ENCODE data around the gene TOR3A.
A peak's percentile ranks its signal among the peaks of the same experiment; 100 is the strongest.
"Not testable (repeated sequence)": the region's sequence is repeated elsewhere in the genome, so short reads cannot be mapped to it uniquely, and the experiment has no call there.

Gene TOR3A, protein sequence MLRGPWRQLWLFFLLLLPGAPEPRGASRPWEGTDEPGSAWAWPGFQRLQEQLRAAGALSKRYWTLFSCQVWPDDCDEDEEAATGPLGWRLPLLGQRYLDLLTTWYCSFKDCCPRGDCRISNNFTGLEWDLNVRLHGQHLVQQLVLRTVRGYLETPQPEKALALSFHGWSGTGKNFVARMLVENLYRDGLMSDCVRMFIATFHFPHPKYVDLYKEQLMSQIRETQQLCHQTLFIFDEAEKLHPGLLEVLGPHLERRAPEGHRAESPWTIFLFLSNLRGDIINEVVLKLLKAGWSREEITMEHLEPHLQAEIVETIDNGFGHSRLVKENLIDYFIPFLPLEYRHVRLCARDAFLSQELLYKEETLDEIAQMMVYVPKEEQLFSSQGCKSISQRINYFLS

GRCh38 chr1:179081687-179082332, at the start of gene TOR3A:
Gene TOR3A (plus strand): TSS chr1:179082070. CDS start chr1:179082129, 59 bp downstream.
- DNase-seq = peak; percentile 85

- DNase-seq = peak; percentile 41
Observed at GRCh38 chr1:179034720-179035119, 47.1 kb upstream of the TOR3A start.

DNA sequence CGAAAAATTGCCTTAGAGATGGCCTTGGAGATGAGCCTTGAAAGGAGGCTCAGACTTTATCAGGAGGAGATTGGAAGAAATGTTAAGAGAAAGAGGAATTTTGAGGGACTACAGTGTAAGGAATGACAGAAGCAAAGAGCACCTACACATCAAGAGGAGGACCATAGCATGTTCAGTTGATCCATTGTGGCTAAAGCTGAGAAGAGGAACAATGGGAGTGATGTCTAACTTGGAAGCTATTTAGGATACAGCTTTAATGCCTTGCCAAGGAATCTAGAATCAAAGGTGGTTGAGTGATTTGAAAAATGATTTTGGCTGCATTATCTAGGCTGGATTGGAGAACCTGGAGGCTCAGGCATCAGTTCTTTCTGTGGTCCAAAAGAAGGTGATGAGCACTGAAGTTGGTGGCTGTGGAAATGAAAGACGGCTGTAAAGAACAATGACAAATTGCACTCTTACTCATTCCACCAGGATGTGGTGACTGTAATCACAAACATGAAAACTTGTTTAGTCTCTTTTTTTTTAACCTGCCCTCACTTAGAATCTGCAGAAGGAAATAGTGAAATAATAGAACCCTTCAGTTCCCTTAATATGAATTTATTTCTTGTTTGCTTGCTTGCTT, 44.9 kb upstream of the TOR3A start:
- DNase-seq = peak; percentile 67

DNA sequence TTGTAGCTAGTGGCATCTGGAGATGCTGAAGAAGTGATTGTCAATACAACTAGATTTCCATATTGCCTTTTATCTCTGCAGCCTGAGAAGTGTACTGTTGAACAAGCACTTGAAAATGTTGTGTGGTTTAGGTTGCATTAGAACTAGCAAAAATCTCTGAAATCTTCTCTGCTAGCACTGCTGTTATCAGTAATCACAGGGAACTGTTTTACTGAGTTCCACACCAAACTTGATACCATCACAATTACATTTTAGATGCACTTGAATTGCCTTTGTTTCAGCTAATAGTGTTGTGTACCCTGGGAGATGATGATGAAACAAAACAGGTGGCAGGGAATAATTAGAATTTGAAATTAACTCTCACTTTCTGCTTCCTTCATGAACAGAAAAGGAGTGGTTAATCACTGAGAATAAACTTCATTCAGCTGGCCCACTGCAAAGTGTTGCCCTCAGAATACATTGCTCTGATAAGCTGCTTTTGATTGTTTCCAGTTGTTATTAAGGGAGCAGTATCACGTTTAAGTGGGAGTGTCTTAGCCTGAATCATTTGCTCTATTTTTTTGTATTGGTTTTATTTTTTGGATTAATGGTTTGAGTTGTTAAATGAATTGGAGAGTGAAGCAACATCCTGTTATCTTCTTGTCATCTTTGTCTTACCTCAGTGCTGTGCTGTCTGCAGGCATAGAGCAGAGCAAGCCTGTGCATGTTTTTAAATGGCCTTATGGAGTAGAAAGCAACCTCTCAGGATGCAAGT, 43.2 kb upstream of the TOR3A start:
- no peak for DNase-seq

DNA sequence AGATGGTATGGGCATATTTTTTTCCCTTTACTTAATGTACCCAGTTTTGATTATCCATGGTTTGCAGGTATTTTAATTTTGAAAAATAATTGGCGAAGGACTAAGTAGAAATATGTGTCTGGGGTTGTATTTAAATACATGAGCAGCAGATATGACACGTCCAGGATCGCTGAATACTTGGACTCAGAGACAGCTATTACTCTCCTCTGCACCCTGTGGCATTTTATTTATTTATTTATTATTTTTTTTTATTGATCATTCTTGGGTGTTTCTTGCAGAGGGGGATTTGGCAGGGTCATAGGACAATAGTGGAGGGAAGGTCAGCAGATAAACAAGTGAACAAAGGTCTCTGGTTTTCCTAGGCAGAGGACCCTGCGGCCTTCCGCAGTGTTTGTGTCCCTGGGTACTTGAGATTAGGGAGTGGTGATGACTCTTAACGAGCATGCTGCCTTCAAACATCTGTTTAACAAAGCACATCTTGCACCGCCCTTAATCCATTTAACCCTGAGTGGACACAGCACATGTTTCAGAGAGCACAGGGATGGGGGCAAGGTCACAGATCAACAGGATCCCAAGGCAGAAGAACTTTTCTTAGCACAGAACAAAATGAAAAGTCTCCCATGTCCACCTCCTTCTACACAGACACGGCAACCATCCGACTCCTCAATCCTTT, 42.2 kb upstream of the TOR3A start:
- not testable (repeated sequence) for DNase-seq

GRCh38 chr1:179040175-179040551, 41.7 kb upstream of the TOR3A start:
- DNase-seq = not testable (repeated sequence)

- no peak for DNase-seq
Observed at GRCh38 chr1:179042087-179042486, 39.8 kb upstream of the TOR3A start.

DNA sequence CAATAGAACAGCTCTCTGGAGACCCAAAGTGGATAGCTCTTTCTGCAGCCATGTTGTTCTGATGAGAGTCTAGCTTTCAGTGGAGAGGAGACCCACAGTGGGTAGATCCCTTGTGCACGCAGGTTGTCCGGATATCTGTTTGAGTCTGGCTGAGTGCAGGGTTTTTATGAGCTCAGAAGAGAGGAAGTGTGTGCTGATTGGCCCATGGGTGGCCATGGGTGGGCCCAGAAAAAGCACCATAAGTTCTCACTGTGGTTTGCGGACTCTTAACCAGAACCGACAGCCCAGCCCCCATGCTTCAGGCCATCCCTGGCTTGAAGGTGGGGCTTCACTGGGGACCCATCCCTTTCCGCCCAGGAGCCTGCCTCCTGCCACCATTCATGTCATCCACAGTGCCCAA, 39.2 kb upstream of the TOR3A start:
- DNase-seq = no peak

DNA sequence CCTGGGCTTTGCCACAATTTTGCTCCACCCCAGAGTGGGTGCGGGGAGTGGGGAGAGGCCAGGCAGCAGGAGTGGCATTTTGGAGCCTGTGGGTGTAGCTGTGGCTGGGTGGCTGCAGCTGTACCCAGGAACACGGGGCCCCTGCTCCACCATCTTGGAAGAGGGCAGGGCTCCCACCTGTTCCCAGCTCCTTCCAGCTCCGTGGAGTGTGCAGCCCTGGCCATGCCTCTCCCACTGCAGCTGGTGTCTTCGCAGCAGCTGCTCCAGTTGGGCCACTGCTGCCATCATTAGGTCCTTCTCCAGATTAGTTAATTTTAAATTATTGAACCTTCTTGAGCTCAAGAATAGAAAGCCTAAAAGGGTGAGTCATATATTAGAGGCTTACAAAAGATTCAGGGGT, 38.6 kb upstream of the TOR3A start:
- DNase-seq = no peak

DNA sequence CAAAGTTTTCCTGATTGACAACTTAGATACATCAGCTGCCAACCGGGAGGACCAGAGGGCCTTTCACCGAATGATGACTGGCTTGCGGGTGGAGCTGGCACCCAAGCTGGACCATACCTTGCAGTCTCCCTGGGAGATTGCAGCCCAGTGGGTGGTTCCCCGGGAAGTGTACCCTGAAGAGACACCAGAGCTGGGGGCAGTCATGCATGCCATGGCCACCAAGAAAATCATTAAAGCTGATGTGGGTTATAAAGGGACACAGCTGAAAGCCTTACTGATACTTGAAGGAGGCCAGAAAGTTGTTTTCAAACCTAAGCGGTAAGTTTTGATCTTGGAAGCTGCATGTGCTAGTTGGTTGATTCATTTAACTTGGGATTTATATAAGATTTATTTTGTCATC, 38.0 kb upstream of the TOR3A start:
- DNase-seq = no peak

DNA sequence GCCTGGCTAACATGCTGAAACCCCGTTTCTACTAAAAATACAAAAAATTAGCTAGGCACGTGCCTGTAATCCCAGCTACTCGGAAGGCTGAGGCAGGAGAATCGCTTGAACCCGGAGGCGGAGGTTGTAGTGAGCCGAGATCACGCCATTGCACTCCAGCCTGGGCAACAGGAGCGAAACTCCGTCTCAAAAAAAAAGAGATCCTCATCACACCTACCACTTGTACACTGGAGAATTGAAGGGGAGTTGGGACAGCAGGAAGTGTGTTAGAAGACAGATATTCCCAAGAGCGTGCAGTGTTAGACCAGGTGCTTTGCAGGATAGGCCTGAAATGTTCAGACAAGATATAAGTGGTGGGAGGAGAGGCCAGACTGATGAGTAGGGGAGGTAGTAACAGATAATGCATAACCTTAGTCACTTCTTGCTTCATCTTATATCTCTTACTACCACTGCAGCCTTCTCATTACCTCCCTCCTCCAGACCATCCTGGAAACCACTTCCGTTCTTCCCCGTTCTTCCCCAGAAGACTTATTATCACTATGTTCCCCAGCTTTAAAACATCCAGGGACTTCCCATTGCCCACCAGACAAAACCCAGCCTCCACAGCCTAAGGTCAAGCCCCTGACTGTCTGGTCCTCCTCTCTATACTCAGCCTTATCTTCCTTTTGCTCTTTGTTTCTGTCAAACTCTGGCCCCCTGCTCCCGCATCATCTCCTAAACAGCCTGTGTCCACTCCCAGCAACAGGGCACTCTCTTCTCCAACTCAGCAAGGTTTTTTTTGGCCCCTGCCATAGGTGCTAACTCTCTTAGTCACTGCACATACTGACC, 34.8 kb upstream of the TOR3A start:
- DNase-seq = no peak

DNA sequence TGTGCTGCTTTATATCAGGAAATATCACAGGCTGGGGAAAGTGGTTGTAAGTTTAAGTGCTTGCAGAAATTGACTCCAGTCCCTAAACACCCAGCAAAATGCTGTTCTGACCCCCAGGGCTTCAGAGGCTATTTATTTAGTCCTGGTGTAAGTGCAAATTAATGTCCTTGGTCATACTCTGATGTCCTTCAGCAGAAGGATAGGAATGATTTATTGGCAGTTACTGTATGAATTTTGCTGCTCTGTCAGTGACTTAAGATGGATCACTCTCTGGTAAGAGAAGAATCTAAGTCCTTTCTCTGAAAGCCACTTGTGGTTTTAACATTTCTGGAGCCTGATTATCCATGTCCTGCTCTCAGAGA, 34.3 kb upstream of the TOR3A start:
- DNase-seq = peak; percentile 70

DNA sequence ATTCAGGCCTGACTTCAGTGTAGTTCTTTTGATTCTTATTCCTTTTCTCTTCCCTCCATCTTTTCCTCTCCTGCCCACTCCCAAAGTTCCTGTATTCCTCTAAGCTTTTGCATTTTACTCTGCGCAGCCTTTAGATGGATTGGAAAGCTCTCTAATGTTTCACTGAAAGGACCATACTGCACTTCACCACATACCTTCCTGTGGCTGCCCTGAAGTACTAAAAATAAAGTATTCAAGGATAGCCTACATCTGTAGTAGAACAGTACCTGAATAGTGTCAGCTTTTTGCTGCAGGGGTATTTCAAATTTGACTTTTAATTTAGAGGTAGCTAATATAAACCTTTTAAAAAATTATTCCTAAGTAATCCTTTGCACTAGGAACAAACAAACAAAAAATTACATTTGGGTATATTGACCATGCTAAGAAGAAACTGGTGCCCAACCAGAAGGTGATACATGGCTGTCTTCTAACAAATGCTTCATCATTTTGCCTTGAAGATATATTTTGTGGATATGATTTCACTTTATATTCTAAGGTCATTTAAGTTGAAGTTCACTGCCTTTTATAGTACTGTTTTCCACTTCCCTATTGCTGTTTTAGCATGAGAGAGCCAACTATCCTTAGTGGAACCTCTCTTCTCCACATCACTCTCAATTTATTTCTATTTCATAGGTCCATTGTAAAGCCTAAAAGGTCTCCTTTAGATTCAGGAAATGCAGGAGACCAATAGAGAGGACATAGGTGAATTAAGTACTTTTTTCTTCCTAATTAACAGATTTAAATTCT, 33.3 kb upstream of the TOR3A start:
- DNase-seq = no peak

- DNase-seq = no peak
Observed at GRCh38 chr1:179052776-179053175, 29.1 kb upstream of the TOR3A start.

DNA sequence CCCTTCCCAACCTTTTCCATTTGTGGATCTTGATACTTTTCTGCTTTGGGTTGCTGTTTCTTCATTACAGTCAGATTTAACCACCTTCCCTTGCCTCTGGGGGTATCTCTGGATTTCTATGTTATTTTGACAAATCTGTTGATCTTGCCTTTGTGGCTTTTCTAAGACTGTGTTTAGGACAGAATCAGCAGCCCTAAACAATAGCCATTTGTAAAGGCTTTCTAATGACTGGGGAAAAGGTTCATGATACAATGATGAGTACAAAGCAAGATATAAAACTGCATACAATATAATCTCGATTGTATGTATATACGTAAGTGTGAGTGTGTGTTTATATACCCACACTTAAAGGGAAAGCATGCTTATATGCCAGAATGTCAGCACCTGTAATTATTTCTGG, 28.4 kb upstream of the TOR3A start:
- DNase-seq = no peak

- peak; percentile 22 for DNase-seq
Observed at GRCh38 chr1:179055937-179056336, 25.9 kb upstream of the TOR3A start.

GRCh38 chr1:179058487-179059483, 23.1 kb upstream of the TOR3A start:
- peak; percentile 86 for DNase-seq

DNA sequence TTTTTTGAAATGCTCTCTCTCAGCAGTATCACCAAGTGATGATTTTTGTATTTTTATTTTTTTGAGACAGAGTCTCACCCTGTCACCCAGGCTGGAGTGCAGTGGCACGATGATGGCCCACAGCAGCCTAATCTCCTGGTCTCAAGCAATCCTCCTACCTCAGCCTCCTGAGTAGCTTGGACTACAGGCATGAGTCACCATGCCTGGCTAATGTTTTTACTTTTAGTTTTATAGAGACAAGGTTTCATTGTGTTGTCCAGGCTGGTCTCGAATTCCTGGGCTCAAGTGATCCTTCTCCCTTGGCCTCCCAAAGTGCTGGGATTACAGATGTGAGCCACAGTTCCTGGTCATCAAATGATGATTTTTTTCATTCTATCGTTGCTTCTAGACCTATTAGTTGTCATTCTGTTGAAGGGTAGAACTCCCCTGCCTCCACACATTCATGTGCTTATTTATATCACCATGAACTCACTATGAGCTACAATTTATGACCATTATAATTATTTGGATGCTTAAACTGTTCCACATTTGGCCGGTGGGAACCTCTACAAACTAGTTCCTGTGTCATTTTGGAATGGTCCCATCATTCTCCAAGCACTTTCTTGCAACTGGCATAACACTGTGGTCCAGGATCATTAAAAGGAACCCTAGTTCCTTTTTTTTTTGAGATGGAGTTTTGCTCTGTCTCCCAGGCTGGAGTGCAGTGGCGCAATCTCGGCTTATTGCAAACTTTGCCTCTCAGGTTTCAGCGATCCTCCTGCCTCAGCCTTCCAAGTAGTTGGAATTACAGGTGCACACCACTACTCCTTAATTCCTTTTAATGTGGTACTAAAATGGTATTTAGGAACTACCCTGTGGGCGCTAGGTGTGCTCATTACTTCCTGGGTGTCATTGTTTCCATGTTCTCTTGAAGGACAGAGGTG, 20.2 kb upstream of the TOR3A start:
- no peak for DNase-seq

GRCh38 chr1:179066471-179066870, 15.4 kb upstream of the TOR3A start:
- no peak for DNase-seq
